Cardiac muscle cell (in vitro differentiated cells and primary cell): Measurements from ENCODE around the gene ADAT2. TPM values are rescaled to one million over a fixed set of nuclear protein-coding genes. Genes with fewer than 3 reads are reported as not detected.
A peak's percentile ranks its signal among the peaks of the same experiment; 100 is the strongest.

ENCODE experiments used
- DNase-seq, 2 donors: peaks; one replicate each; pipeline versions ENCODE4 v3.0.0 to v3.0.0-alpha.2; 2010 to 2017; ENCODE audit warnings: low read depth in 1 of 2, low spot score in 1 of 2
- H3K27ac ChIP-seq: fragments of 200-600 bp; sonication (generic); 2 replicates; pipeline ENCODE4 v1.5.1; 2016
- H3K27me3 ChIP-seq: fragments of 200-600 bp; sonication (generic); 2 replicates; pipeline ENCODE4 v1.6.0; 2016; ENCODE audit warnings: control low read depth
- H3K36me3 ChIP-seq: fragments of 200-600 bp; sonication (generic); 2 replicates; pipeline ENCODE4 v1.5.1; 2016; ENCODE audit warnings: control low read depth
- H3K4me1 ChIP-seq: fragments of 200-600 bp; sonication (generic); 2 replicates; pipeline ENCODE4 v1.8.1; 2017; ENCODE audit warnings: low read depth, mild to moderate bottlenecking, mixed run types
- H3K4me3 ChIP-seq: fragments of 200-600 bp; sonication (generic); 2 replicates; pipeline ENCODE4 v1.5.1; 2016; ENCODE audit warnings: mild to moderate bottlenecking
- H3K9me3 ChIP-seq: fragments of 200-600 bp; sonication (generic); 2 replicates; pipeline ENCODE4 v1.5.1; 2017; ENCODE audit warnings: low read depth, mild to moderate bottlenecking, control low read depth
- polyA plus RNA-seq: library from polyadenylated mRNA; unstranded; fragments of >200 nt; fragmentation: Nextera tagmentation; extraction: Ambion mirVana; gene quantifications from 2 replicates; pipeline ENCODE4 v1.2.1, GENCODE V29; 2016
- total RNA-seq: library from RNA; depleted of rRNA; stranded (reverse); fragments of >200 nt; gene quantifications from 2 replicates; pipeline ENCODE4 v1.2.3, GENCODE V29; 2016
- TF ChIP-seq, protein P1 (sequence below): IDR thresholded peaks from 2 replicates; pipeline ENCODE4 v1.5.1; 2012; ENCODE audit warnings: low read depth, mild to moderate bottlenecking, low read length

Gene ADAT2
- total and polyA plus RNA-seq, 2 experiments from 2014 or later: 5.7 to 10.9 TPM

GRCh38 chr6:143441010-143441409 is 9.5 kb downstream of the ADAT2 start:
- Histone ChIP-seq H3K27ac (no peak overlapping the region), H3K4me1 (no peaks in the 10 kb centered on the region), H3K27me3 (no peaks in the 10 kb centered on the region), H3K4me3 (no peak overlapping the region), H3K9me3 (no peaks in the 10 kb centered on the region), H3K36me3 (no peaks in the 10 kb centered on the region)
- DNase-seq: no peak
- TF ChIP-seq, protein P1, sequence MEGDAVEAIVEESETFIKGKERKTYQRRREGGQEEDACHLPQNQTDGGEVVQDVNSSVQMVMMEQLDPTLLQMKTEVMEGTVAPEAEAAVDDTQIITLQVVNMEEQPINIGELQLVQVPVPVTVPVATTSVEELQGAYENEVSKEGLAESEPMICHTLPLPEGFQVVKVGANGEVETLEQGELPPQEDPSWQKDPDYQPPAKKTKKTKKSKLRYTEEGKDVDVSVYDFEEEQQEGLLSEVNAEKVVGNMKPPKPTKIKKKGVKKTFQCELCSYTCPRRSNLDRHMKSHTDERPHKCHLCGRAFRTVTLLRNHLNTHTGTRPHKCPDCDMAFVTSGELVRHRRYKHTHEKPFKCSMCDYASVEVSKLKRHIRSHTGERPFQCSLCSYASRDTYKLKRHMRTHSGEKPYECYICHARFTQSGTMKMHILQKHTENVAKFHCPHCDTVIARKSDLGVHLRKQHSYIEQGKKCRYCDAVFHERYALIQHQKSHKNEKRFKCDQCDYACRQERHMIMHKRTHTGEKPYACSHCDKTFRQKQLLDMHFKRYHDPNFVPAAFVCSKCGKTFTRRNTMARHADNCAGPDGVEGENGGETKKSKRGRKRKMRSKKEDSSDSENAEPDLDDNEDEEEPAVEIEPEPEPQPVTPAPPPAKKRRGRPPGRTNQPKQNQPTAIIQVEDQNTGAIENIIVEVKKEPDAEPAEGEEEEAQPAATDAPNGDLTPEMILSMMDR: no peak

DNA sequence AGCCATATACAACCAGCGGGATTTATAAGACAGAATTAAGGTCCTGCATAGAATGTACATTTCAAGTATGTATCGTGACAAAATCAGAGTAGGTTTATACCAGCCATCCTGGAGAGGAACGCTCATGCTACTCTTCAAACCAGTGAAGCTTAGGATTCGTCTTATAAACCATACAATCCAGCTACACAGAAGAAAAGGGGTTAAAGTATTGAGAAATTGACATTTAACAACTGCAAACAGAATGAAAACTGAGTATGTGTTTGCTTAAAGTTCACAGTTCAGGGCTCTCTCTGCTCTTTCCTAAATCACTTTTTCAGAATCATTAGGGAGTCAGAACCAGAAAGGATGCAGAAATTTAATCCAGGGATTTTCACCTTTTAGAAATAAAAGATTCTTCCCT is 17.9 kb downstream of the ADAT2 start:
- Histone ChIP-seq H3K27me3 (no peaks in the 10 kb centered on the region), H3K4me3 (no peak overlapping the region), H3K9me3 (no peaks in the 10 kb centered on the region), H3K36me3 (peaks cover 4% of the 10 kb centered on the region), H3K27ac (no peak overlapping the region), H3K4me1 (peaks cover 11% of the 10 kb centered on the region)
- TF ChIP-seq, protein P1: no peak
- DNase-seq: no peak

- Histone ChIP-seq H3K4me1 (peaks cover 11% of the 10 kb centered on the region), H3K36me3 (peaks cover 4% of the 10 kb centered on the region), H3K4me3 (no peak overlapping the region), H3K27ac (no peak overlapping the region), H3K27me3 (no peaks in the 10 kb centered on the region), H3K9me3 (no peaks in the 10 kb centered on the region)
- TF ChIP-seq, protein P1: no peak
- DNase-seq: no peak
Observed at GRCh38 chr6:143431226-143431625, 19.3 kb downstream of the ADAT2 start.

GRCh38 chr6:143429970-143430369 is 20.5 kb downstream of the ADAT2 start:
- TF ChIP-seq, protein P1: no peak
- Histone ChIP-seq H3K36me3 (peaks cover 4% of the 10 kb centered on the region), H3K9me3 (no peaks in the 10 kb centered on the region), H3K27ac (no peak overlapping the region), H3K27me3 (no peaks in the 10 kb centered on the region), H3K4me1 (peaks cover 11% of the 10 kb centered on the region), H3K4me3 (no peak overlapping the region)
- DNase-seq: no peak

GRCh38 chr6:143427109-143427817 is 23.2 kb downstream of the ADAT2 start:
- H3K36me3 ChIP-seq: no peaks in the 10 kb centered on the region
- peak; percentile 83 to 86 for DNase-seq

More at GRCh38 chr6:143427109-143427817, 23.2 kb downstream of the ADAT2 start:
- Histone ChIP-seq H3K27me3 (no peaks in the 10 kb centered on the region), H3K9me3 (no peaks in the 10 kb centered on the region), H3K4me1 (no peaks in the 10 kb centered on the region), H3K27ac (no peak overlapping the region), H3K4me3 (no peak overlapping the region)
- TF ChIP-seq, protein P1: peak; percentile 99
